Adrenal gland (tissue), 12 donors: ENCODE measurements around the gene MORN5. TPM values are rescaled to one million over a fixed set of nuclear protein-coding genes. Genes with fewer than 3 reads are reported as not detected.

Experiments used
- DNase-seq, 7 donors: peaks; one replicate each; pipeline ENCODE4 v3.0.0-alpha.2; 2019 to 2020
- H3K27ac ChIP-seq, 5 donors: fragments of 200-600 bp; sonication (generic) in 4 of 5; 1 replicate in 3 of 5; 2 replicates in 2 of 5; pipeline versions ENCODE4 v1.5.1 to v1.8.0; 2016 to 2020; ENCODE audit warnings: mild to moderate bottlenecking in 1 of 5
- H3K27me3 ChIP-seq: fragments of 200-600 bp; 2 replicates; pipeline ENCODE4 v1.8.0; 2021
- H3K36me3 ChIP-seq, 2 donors: fragments of 200-600 bp; replicated peaks in 1 of 2; 1 replicate in 1 of 2; 2 replicates in 1 of 2; pipeline versions ENCODE4 v1.5.1 to v1.8.0; 2018 to 2022
- H3K4me1 ChIP-seq, 2 donors: fragments of 200-600 bp; replicated peaks in 1 of 2; 1 replicate in 1 of 2; 2 replicates in 1 of 2; pipeline versions ENCODE4 v1.5.1 to v1.8.0; 2018 to 2021
- H3K4me3 ChIP-seq, 4 donors: fragments of 200-600 bp; sonication (generic) in 3 of 4; one replicate each; pipeline ENCODE4 v1.5.1; 2016 to 2018
- H3K9me3 ChIP-seq, 3 donors: fragments of 200-600 bp; sonication (generic) in 1 of 3; replicated peaks in 1 of 3; 1 replicate in 2 of 3; 2 replicates in 1 of 3; pipeline versions ENCODE4 v1.5.1 to v1.8.0; 2016 to 2021
- POLR2A ChIP-seq, 2 donors: fragments of 450-650 bp; IDR thresholded peaks; one replicate each; pipeline ENCODE4 v1.6.1; 2017; ENCODE audit warnings: antibody characterized with exemption in 2 of 2, mild to moderate bottlenecking in 2 of 2, moderate library complexity in 1 of 2
- WGBS, 4 donors: extraction: QIAGEN DNeasy Blood & Tissue Kit in 2 of 4; methylation state at CpG; one replicate each; pipeline versions ENCODE4 v1.1.5 to v1.1.7; 2013 to 2017; 5-methylcytosine and 5-hydroxymethylcytosine counted together
- intact Hi-C, 2 donors: fragments of 100-400 bp; cut with DNase I; formaldehyde crosslinking; loops; one replicate each; pipeline versions ENCODE4 v1.14.1 to v1.15.0; 2022 to 2023
- polyA plus RNA-seq, 3 donors: library from polyadenylated mRNA; stranded (reverse); fragments of 200-250 nt in 2 of 3; fragments of 350-450 nt in 1 of 3; fragmentation: Illumina TruSeq in 1 of 3; extraction: RNeasy Lipid Tissue Mini Kit (QIAGEN cat#74804) in 1 of 3; gene quantifications; one replicate each; pipeline ENCODE4 v1.2.3, GENCODE V29; 2013 to 2014
- total RNA-seq, 9 donors: library from RNA; depleted of rRNA in 4 of 9; stranded (reverse); fragments of >200 nt in 4 of 9; fragments of 120-200 nt in 1 of 9; fragmentation: NEBNext Ultra II Directional in 1 of 9; extraction: Animal tissue kit (Norgen Biotek cat#: 25700) in 1 of 9; gene quantifications; one replicate each; pipeline versions ENCODE4 v1.1.0 to v1.2.4, GENCODE V29; 2013 to 2023
- TF ChIP-seq, protein P1 (sequence below), 6 experiments: fragments of 450-650 bp in 4 of 6; fragments of 200-600 bp in 2 of 6; sonication (generic) in 1 of 6; IDR thresholded peaks; 1 replicate in 5 of 6; 2 replicates in 1 of 6; pipeline versions ENCODE4 v1.5.1 to v1.8.0; 2016 to 2021; ENCODE audit warnings: antibody characterized with exemption in 6 of 6, mild to moderate bottlenecking in 2 of 6, moderate library complexity in 1 of 6
- donor health status: healthy with polysubstance abuse.
- donor health status: Bipolar disorder and iron deficiency.
- donor health status: DM: yes; HTN: yes; CAD: no.
- donor health status: DM: no; HTN: no; CAD: no.
- donor health status: DM: no; HTN: no; CAD: no.
- donor health status: DM: yes; HTN: yes; CAD: no.

MORN5 gene
- total and polyA plus RNA-seq, 12 donors: 0.78 to 1.7 (median 0.80) TPM; not detected in 8

- Histone ChIP-seq H3K9me3 (no peaks in the 10 kb centered on the region), H3K27ac (no peak overlapping the region), H3K27me3 (no peaks in the 10 kb centered on the region), H3K4me1 (no peaks in the 10 kb centered on the region), H3K4me3 (no peak overlapping the region), H3K36me3 (peaks cover 0 to 39% of the 10 kb centered on the region in 2 donors)
- intact Hi-C loops: no loop called here
- no peak for DNase-seq
- TF ChIP-seq, protein P1, sequence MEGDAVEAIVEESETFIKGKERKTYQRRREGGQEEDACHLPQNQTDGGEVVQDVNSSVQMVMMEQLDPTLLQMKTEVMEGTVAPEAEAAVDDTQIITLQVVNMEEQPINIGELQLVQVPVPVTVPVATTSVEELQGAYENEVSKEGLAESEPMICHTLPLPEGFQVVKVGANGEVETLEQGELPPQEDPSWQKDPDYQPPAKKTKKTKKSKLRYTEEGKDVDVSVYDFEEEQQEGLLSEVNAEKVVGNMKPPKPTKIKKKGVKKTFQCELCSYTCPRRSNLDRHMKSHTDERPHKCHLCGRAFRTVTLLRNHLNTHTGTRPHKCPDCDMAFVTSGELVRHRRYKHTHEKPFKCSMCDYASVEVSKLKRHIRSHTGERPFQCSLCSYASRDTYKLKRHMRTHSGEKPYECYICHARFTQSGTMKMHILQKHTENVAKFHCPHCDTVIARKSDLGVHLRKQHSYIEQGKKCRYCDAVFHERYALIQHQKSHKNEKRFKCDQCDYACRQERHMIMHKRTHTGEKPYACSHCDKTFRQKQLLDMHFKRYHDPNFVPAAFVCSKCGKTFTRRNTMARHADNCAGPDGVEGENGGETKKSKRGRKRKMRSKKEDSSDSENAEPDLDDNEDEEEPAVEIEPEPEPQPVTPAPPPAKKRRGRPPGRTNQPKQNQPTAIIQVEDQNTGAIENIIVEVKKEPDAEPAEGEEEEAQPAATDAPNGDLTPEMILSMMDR (IDR thresholded peaks at IDR 0.05): no peak
- TF ChIP-seq POLR2A (IDR thresholded peaks at IDR 0.05): no peak
- WGBS, 4 donors: 82 to 93% (median 85%) methylated on average over 5 of the region's 5 CpGs
These were observed 18.0 kb upstream of the MORN5 start for GRCh38 chr9:122141671-122142070.

GRCh38 chr9:122143296-122143695 is 16.4 kb upstream of the MORN5 start:
- 67 to 80% (median 73%) methylated on average over 1 of the region's 1 CpG for WGBS, 4 donors
- no peaks in the 10 kb centered on the region for H3K4me1 ChIP-seq

GRCh38 chr9:122143876-122144405 is 15.8 kb upstream of the MORN5 start:
- no peaks in the 10 kb centered on the region for H3K27me3 ChIP-seq
- peaks cover 0 to 59% of the 10 kb centered on the region in 2 donors for H3K36me3 ChIP-seq
- intact Hi-C loops: no loop called here
- H3K4me1 ChIP-seq: no peaks in the 10 kb centered on the region
- TF ChIP-seq POLR2A (IDR thresholded peaks at IDR 0.05): no peak
- TF ChIP-seq, protein P1 (IDR thresholded peaks at IDR 0.05): no peak
- 70 to 80% (median 75%) methylated on average over 14 of the region's 14 CpGs for WGBS, 4 donors
- H3K4me3 ChIP-seq: no peak overlapping the region
- H3K9me3 ChIP-seq: no peaks in the 10 kb centered on the region
- H3K27ac ChIP-seq: no peak overlapping the region
- DNase-seq: no peak

More at GRCh38 chr9:122143296-122143695, 16.4 kb upstream of the MORN5 start:
- no peak for DNase-seq
- H3K36me3 ChIP-seq: peaks cover 0 to 53% of the 10 kb centered on the region in 2 donors
- TF ChIP-seq, protein P1 (IDR thresholded peaks at IDR 0.05): no peak
- no peak for TF ChIP-seq POLR2A (IDR thresholded peaks at IDR 0.05)
- H3K27ac ChIP-seq: no peak overlapping the region
- H3K4me3 ChIP-seq: no peak overlapping the region
- H3K27me3 ChIP-seq: no peaks in the 10 kb centered on the region
- no peaks in the 10 kb centered on the region for H3K9me3 ChIP-seq
- intact Hi-C loops: no loop called here

DNA sequence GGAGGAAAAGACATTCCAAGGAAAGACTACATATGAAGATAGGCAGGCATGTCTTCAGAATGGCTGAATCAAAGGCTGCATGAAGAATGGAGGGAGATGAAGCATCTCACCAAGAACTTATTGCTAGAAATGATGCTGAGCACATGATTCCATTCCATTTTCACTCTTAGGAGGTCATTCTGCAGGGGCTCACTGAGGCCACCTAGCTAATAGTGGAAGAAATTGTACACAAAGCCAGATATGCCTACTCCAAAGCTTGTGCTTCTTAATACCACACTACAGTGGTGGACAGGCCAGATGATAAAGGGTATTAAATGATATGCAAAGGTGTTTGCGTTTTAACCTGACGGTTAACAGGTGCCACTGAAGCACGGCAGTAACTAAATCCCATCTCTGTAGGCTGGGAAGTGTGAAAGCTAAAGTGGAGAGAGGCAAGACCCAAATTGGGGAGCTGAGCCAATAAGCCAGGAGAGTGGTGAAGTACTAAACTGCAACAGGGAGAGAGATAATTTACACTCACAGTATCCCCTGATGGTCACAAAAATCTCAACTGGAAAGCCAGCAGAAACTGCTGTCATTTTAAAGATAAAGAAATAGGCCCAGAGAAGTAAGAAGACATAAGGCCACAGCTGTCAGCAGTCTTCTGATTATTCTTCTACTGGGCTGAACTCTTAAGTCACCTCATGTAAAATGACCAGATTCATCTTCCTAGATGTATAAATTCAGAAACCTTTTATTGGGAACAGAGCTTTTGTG is 14.7 kb upstream of the MORN5 start:
- TF ChIP-seq POLR2A (IDR thresholded peaks at IDR 0.05): no peak
- TF ChIP-seq, protein P1 (IDR thresholded peaks at IDR 0.05): peak in 1 of 6 experiments; percentile 16
- Histone ChIP-seq H3K27ac (peak overlapping the region in 1 of 5 donors; percentile 11), H3K27me3 (no peaks in the 10 kb centered on the region), H3K36me3 (peaks cover 0 to 60% of the 10 kb centered on the region in 2 donors), H3K4me1 (no peaks in the 10 kb centered on the region), H3K4me3 (no peak overlapping the region), H3K9me3 (no peaks in the 10 kb centered on the region)
- WGBS, 4 donors: 89 to 93% (median 91%) methylated on average over 3 of the region's 3 CpGs
- DNase-seq: no peak
- intact Hi-C loops: no loop called here
